GM18909 (cell line): Measurements from ENCODE around the gene MYO5B.
"Not testable (repeated sequence)": the region's sequence is repeated elsewhere in the genome, so short reads cannot be mapped to it uniquely, and the experiment has no call there.

Experiments used
- ATAC-seq: cut with Tn5 transposase; IDR thresholded peaks from one replicate; pipeline ENCODE4 v1.9.1; 2021; ENCODE audit warnings: mild to moderate bottlenecking; ENCODE audit not compliant: unreplicated experiment, poor library complexity

The MYO5B gene

GRCh38 chr18:49846718-49847470 is 348.1 kb downstream of the MYO5B start:
- no peak for ATAC-seq

- no peak for ATAC-seq
Measured at GRCh38 chr18:49846361-49846662, 348.6 kb downstream of the MYO5B start.

GRCh38 chr18:49845629-49846360 is 349.2 kb downstream of the MYO5B start:
- no peak for ATAC-seq

- no peak for ATAC-seq
Measured at GRCh38 chr18:49844903-49845302, 350.0 kb downstream of the MYO5B start.

- no peak for ATAC-seq
Measured at GRCh38 chr18:49843778-49844625, 350.9 kb downstream of the MYO5B start.

- ATAC-seq = no peak
Measured at GRCh38 chr18:49843131-49843530, 351.8 kb downstream of the MYO5B start.

- ATAC-seq = no peak
Measured at GRCh38 chr18:49842656-49843055, 352.3 kb downstream of the MYO5B start.

- no peak for ATAC-seq
Measured at GRCh38 chr18:49841236-49842217, 353.4 kb downstream of the MYO5B start.

GRCh38 chr18:49839012-49839411 is 355.9 kb downstream of the MYO5B start:
- ATAC-seq = no peak

GRCh38 chr18:49838381-49838780 is 356.6 kb downstream of the MYO5B start:
- ATAC-seq = no peak

- ATAC-seq = no peak
Measured at GRCh38 chr18:49837889-49838288, 357.1 kb downstream of the MYO5B start.

- ATAC-seq = not testable (repeated sequence)
Measured at GRCh38 chr18:49837316-49837835, 357.6 kb downstream of the MYO5B start.

GRCh38 chr18:49835405-49835804 is 359.5 kb downstream of the MYO5B start:
- ATAC-seq = no peak

- no peak for ATAC-seq
Measured at GRCh38 chr18:49834258-49834657, 360.7 kb downstream of the MYO5B start.

- ATAC-seq = no peak
Measured at GRCh38 chr18:49833814-49834213, 361.1 kb downstream of the MYO5B start.

- ATAC-seq = no peak
Measured at GRCh38 chr18:49832221-49832647, 362.7 kb downstream of the MYO5B start.

- ATAC-seq = no peak
Measured at GRCh38 chr18:49827996-49828395, 367.0 kb downstream of the MYO5B start.

- ATAC-seq = peak; percentile 54
Measured at GRCh38 chr18:49819823-49820671, 374.9 kb downstream of the MYO5B start.
